K562 (cell line): Measurements from ENCODE around the gene IPO7. TPM values are rescaled to one million over a fixed set of nuclear protein-coding genes. Genes with fewer than 3 reads are reported as not detected.

Source experiments
- CCAR2 ChIP-seq: fragments of 200-400 bp; formaldehyde crosslinking; IDR thresholded peaks from 2 replicates; pipeline ENCODE4 v1.6.1; 2017; ENCODE audit warnings: mild to moderate bottlenecking, low read depth, low read length
- CCNT2 ChIP-seq: IDR thresholded peaks from 2 replicates; pipeline ENCODE4 v1.6.1; 2011; ENCODE audit warnings: borderline replicate concordance, low read depth, mild to moderate bottlenecking, moderate library complexity, mixed read lengths, low read length; ENCODE audit not compliant: insufficient read length; ENCODE audit errors: extremely low read depth
- CTBP1 ChIP-seq: fragments of 450-650 bp; IDR thresholded peaks from 2 replicates; pipeline ENCODE4 v1.6.1; 2016; ENCODE audit warnings: borderline replicate concordance
- FOXJ2 ChIP-seq: fragments of 200-800 bp; sonication (Bioruptor generic); IDR thresholded peaks from 2 replicates; pipeline ENCODE4 v1.6.1; 2016; ENCODE audit warnings: missing genetic modification characterization, missing compliant biosample characterization
- L3MBTL2 ChIP-seq: fragments of 450-650 bp; IDR thresholded peaks from 2 replicates; pipeline ENCODE4 v1.6.1; 2016; ENCODE audit warnings: mild to moderate bottlenecking, moderate library complexity
- PRMT5 ChIP-seq: sonication (generic); formaldehyde crosslinking; IDR thresholded peaks from 2 replicates; pipeline ENCODE4 v1.5.0; 2020; ENCODE audit warnings: missing genetic modification reagents
- RBM14 ChIP-seq: fragments of 200-400 bp; formaldehyde crosslinking; IDR thresholded peaks from 2 replicates; pipeline ENCODE4 v1.6.1; 2018; ENCODE audit warnings: low read depth, mild to moderate bottlenecking, low read length, moderate library complexity, borderline replicate concordance; ENCODE audit not compliant: insufficient read depth
- SIN3A ChIP-seq, 2 experiments: fragments of 150-350 bp in 1 of 2; IDR thresholded peaks; 2 replicates each; pipeline ENCODE4 v1.6.1; 2011 to 2016; ENCODE audit warnings: borderline replicate concordance in 2 of 2, low read depth in 2 of 2, low read length in 2 of 2, mild to moderate bottlenecking in 2 of 2, moderate library complexity in 2 of 2; ENCODE audit not compliant: control insufficient read depth in 1 of 2
- SMARCC2 ChIP-seq: fragments of 450-650 bp; IDR thresholded peaks from 2 replicates; pipeline ENCODE4 v1.6.1; 2017; ENCODE audit warnings: antibody characterized with exemption, moderate library complexity, mild to moderate bottlenecking, low read depth
- SOX6 ChIP-seq: fragments of 450-650 bp; IDR thresholded peaks from 2 replicates; pipeline ENCODE4 v1.6.1; 2014; ENCODE audit warnings: mild to moderate bottlenecking
- SP1 ChIP-seq: sonication (generic); formaldehyde crosslinking; IDR thresholded peaks from 2 replicates; pipeline ENCODE4 v1.8.1; 2022; ENCODE audit warnings: mild to moderate bottlenecking, missing genetic modification reagents
- ZBTB12 ChIP-seq: fragments of 250-450 bp; sonication (Bioruptor Pico); IDR thresholded peaks from 2 replicates; pipeline ENCODE4 v1.4.0; 2020
- ZNF511 ChIP-seq: sonication (generic); formaldehyde crosslinking; IDR thresholded peaks from 2 replicates; pipeline ENCODE4 v1.8.0; 2022; ENCODE audit warnings: mild to moderate bottlenecking, missing genetic modification reagents
- polyA plus RNA-seq, 8 experiments: library from polyadenylated mRNA; depleted of rRNA in 4 of 8; stranded (reverse) in 5 of 8; unstranded in 3 of 8; fragments of >200 nt; fragmentation: Nextera tagmentation in 2 of 8; fragmentation: Illumina TruSeq in 1 of 8; extraction: Ambion mirVana in 2 of 8; extraction: Trizol in 1 of 8; gene quantifications; 2 replicates each; pipeline versions ENCODE4 v1.2.1 to v1.2.3, GENCODE V29; 2011 to 2014; ENCODE audit warnings: inconsistent platforms in 1 of 8, missing spikeins in 1 of 8
- total RNA-seq, 7 experiments: library from RNA; depleted of rRNA in 6 of 7; stranded (reverse); fragments of >200 nt in 6 of 7; fragmentation: Illumina TruSeq in 2 of 7; extraction: Trizol in 2 of 7; gene quantifications; 2 replicates each; pipeline versions ENCODE4 v1.2.1 to v1.2.3, GENCODE V29; 2011 to 2021; ENCODE audit warnings: low replicate concordance in 1 of 7
- TF ChIP-seq, protein P1 (sequence below), 2 experiments: fragments of 450-650 bp in 1 of 2; IDR thresholded peaks; 2 replicates each; pipeline ENCODE4 v1.6.1; 2011 to 2017; ENCODE audit warnings: low read depth in 2 of 2, antibody characterized with exemption in 1 of 2, borderline replicate concordance in 1 of 2, low read length in 1 of 2, mild to moderate bottlenecking in 1 of 2, mixed read lengths in 1 of 2; ENCODE audit not compliant: control insufficient read depth in 1 of 2
- TF ChIP-seq, protein P2 (sequence below): sonication (generic); formaldehyde crosslinking; IDR thresholded peaks from 2 replicates; pipeline ENCODE4 v1.8.0; 2023; ENCODE audit warnings: mild to moderate bottlenecking, missing genetic modification reagents
- TF ChIP-seq, protein P3 (sequence below), 2 experiments: IDR thresholded peaks in 1 of 2; conservative IDR thresholded peaks in 1 of 2; 2 replicates each; pipeline ENCODE4 v1.6.1; 2016; ENCODE audit warnings: low read depth in 2 of 2, mild to moderate bottlenecking in 1 of 2, missing compliant biosample characterization in 1 of 2, missing genetic modification characterization in 1 of 2, moderate library complexity in 1 of 2

The IPO7 gene
- total and polyA plus RNA-seq, 9 of the 15 experiments (the other 6 are each of a cell fraction or from before 2014, with no cell fraction given) = 23.6 to 138 (median 110) TPM

DNA sequence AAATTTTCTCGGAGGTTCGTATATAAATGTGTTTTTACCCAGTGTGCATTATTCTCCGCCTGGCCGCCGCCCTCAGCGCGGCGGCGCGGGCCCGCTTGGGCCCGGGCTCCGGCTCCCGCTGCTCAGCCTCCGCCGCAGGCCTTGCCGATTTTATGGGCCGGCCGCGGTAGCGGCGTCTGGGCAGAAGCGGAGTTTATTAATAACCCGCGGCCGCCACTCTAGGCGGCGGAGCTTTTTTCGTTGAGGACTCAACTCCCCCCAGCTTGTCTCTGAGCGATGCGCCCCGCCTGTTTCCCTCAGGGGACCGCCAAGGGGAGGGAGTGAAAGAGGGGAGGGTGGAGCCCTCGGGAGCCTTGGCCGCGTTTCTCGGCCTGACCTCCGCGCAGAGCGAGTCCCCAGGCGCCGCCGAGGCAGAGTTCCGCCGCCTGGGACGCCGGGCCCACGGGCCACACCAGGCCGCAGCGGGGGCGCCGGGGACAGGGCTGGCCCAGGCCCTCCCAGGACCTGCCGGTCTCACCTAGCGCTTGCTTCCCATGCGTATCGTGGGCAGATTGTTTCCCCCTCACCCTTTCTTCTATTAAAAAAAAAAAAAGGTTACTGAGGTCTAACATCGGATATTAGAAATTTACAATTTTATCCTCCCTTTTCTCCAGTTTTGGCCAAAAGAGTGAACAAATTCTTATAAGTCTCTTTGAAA, 76.8 kb downstream of the IPO7 start (continued):
- TF ChIP-seq ZBTB12 (no peak), ZNF511 (no peak), CCNT2 (peak; percentile 84), SP1 (CRISPR knock-in tag) (no peak), FOXJ2 (0 out of 2 replicates have a peak, but pooled peaks have one; percentile 32), SIN3A (IDR thresholded peaks at IDR 0.05; ENCODE audit: borderline replicate concordance in 2 of 2, control insufficient read depth in 1 of 2, low read depth in 2 of 2, low read length in 2 of 2) (peak in 1 of 2 experiments; percentile 43; a peak in 1 of 4 replicates), PRMT5 (CRISPR knock-in tag) (no peak; the same call in 1 of the 2 replicates), L3MBTL2 (peak; percentile 53), CTBP1 (0 out of 2 replicates have a peak, but pooled peaks have one; percentile 6), SMARCC2 (no peak), CCAR2 (no peak), RBM14 (0 out of 2 replicates have a peak, but pooled peaks have one; percentile 36), SOX6 (no peak)
- TF ChIP-seq, protein P1, sequence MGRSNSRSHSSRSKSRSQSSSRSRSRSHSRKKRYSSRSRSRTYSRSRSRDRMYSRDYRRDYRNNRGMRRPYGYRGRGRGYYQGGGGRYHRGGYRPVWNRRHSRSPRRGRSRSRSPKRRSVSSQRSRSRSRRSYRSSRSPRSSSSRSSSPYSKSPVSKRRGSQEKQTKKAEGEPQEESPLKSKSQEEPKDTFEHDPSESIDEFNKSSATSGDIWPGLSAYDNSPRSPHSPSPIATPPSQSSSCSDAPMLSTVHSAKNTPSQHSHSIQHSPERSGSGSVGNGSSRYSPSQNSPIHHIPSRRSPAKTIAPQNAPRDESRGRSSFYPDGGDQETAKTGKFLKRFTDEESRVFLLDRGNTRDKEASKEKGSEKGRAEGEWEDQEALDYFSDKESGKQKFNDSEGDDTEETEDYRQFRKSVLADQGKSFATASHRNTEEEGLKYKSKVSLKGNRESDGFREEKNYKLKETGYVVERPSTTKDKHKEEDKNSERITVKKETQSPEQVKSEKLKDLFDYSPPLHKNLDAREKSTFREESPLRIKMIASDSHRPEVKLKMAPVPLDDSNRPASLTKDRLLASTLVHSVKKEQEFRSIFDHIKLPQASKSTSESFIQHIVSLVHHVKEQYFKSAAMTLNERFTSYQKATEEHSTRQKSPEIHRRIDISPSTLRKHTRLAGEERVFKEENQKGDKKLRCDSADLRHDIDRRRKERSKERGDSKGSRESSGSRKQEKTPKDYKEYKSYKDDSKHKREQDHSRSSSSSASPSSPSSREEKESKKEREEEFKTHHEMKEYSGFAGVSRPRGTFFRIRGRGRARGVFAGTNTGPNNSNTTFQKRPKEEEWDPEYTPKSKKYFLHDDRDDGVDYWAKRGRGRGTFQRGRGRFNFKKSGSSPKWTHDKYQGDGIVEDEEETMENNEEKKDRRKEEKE (IDR thresholded peaks at IDR 0.05; ENCODE audit: borderline replicate concordance in 1 of 2, control insufficient read depth in 1 of 2, low read depth in 2 of 2, low read length in 1 of 2) = peak in 1 of 2 experiments; percentile 70; a peak in 1 of 4 replicates
- TF ChIP-seq, protein P2, sequence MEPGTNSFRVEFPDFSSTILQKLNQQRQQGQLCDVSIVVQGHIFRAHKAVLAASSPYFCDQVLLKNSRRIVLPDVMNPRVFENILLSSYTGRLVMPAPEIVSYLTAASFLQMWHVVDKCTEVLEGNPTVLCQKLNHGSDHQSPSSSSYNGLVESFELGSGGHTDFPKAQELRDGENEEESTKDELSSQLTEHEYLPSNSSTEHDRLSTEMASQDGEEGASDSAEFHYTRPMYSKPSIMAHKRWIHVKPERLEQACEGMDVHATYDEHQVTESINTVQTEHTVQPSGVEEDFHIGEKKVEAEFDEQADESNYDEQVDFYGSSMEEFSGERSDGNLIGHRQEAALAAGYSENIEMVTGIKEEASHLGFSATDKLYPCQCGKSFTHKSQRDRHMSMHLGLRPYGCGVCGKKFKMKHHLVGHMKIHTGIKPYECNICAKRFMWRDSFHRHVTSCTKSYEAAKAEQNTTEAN (CRISPR knock-in tag) = no peak
- TF ChIP-seq, protein P3, sequence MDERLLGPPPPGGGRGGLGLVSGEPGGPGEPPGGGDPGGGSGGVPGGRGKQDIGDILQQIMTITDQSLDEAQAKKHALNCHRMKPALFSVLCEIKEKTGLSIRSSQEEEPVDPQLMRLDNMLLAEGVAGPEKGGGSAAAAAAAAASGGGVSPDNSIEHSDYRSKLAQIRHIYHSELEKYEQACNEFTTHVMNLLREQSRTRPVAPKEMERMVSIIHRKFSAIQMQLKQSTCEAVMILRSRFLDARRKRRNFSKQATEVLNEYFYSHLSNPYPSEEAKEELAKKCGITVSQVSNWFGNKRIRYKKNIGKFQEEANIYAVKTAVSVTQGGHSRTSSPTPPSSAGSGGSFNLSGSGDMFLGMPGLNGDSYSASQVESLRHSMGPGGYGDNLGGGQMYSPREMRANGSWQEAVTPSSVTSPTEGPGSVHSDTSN (CRISPR knock-in tag; IDR thresholded peaks at IDR 0.05; ENCODE audit: low read depth) = no peak
- TF ChIP-seq, protein P3 (tag; conservative IDR thresholded peaks at IDR 0.05; ENCODE audit: low read depth) = no peak
